IMR-90 (cell line): ENCODE data around the gene NFAT5. TPM values are rescaled to one million over a fixed set of nuclear protein-coding genes. Genes with fewer than 3 reads are reported as not detected.
A peak's percentile ranks its signal among the peaks of the same experiment; 100 is the strongest.

Source experiments
- ATAC-seq: fragments of 200-7000 bp; cut with Tn5 transposase; 2 replicates; pipeline ENCODE4 v1.9.1; 2020; ENCODE audit warnings: low read depth, mild to moderate bottlenecking, moderate library complexity
- BruUV-seq: library from RNA; stranded (reverse); fragments of 400-500 nt; replicated peaks from 2 replicates; lab custom pipeline; 2021; lab: Mats Ljungman, UMichigan
- CTCF ChIA-PET: fragments of 300-600 bp; formaldehyde crosslinking; extraction: SDS; loops from one replicate; lab custom pipeline; 2021; ENCODE audit warnings: antibody characterized with exemption; lab: Yijun Ruan, JAX
- POLR2A ChIA-PET: fragments of 300-600 bp; sonication (Branson Sonifier 250); formaldehyde crosslinking; loops from one replicate; lab custom pipeline; 2022; ENCODE audit warnings: antibody characterized with exemption; ENCODE audit not compliant: unreplicated experiment; lab: Charles Lee
- DNase-seq: peaks from one replicate; pipeline ENCODE4 v3.0.0; 2013
- H2AFZ ChIP-seq: replicated peaks from 2 replicates; pipeline ENCODE3; 2013; ENCODE audit warnings: low read length, mild to moderate bottlenecking; ENCODE audit not compliant: poor library complexity
- H2AK5ac ChIP-seq: 2 replicates; pipeline ENCODE4 v1.6.1; 2013; ENCODE audit warnings: low read depth, low read length, inconsistent platforms
- H2AK9ac ChIP-seq: replicated peaks from 2 replicates; pipeline ENCODE3; 2013; ENCODE audit warnings: mild to moderate bottlenecking, low read depth, low read length, moderate library complexity; ENCODE audit not compliant: poor library complexity
- H2BK120ac ChIP-seq: 2 replicates; pipeline ENCODE4 v1.6.1; 2013; ENCODE audit warnings: low read depth, low read length, inconsistent platforms
- H2BK15ac ChIP-seq: 3 replicates; pipeline ENCODE4 v1.6.1; 2013; ENCODE audit warnings: low read depth, low read length, inconsistent platforms
- H2BK20ac ChIP-seq: 2 replicates; pipeline ENCODE4 v1.6.1; 2013; ENCODE audit warnings: low read depth, mild to moderate bottlenecking, inconsistent platforms, low read length, moderate library complexity
- H2BK5ac ChIP-seq: 2 replicates; pipeline ENCODE4 v1.6.1; 2013; ENCODE audit warnings: mild to moderate bottlenecking, low read depth, low read length, inconsistent platforms; ENCODE audit not compliant: poor library complexity, severe bottlenecking
- H3K14ac ChIP-seq: replicated peaks from 2 replicates; pipeline ENCODE4 v1.6.1; 2013; ENCODE audit warnings: low read depth, low read length, inconsistent platforms
- H3K18ac ChIP-seq: 2 replicates; pipeline ENCODE4 v1.6.1; 2013; ENCODE audit warnings: low read depth, low read length, control low read depth
- H3K23ac ChIP-seq: 2 replicates; pipeline ENCODE4 v1.6.1; 2013; ENCODE audit warnings: low read depth, low read length, inconsistent platforms
- H3K27ac ChIP-seq: 2 replicates; pipeline ENCODE4 v1.5.1; 2013; ENCODE audit warnings: mild to moderate bottlenecking, control low read depth, low read length; ENCODE audit not compliant: insufficient read depth
- H3K27me3 ChIP-seq: 2 replicates; pipeline ENCODE4 v1.6.1; 2013; ENCODE audit warnings: low read length; ENCODE audit not compliant: control insufficient read depth, insufficient read depth
- H3K36me3 ChIP-seq: 2 replicates; pipeline ENCODE4 v1.6.1; 2013; ENCODE audit warnings: low read length, mixed read lengths; ENCODE audit not compliant: control insufficient read depth, insufficient read depth
- H3K4ac ChIP-seq: 2 replicates; pipeline ENCODE4 v1.6.1; 2013; ENCODE audit warnings: low read depth, low read length, inconsistent platforms
- H3K4me1 ChIP-seq: 2 replicates; pipeline ENCODE4 v1.6.1; 2013; ENCODE audit warnings: low read length, mixed read lengths; ENCODE audit not compliant: control insufficient read depth, insufficient read depth
- H3K4me2 ChIP-seq: 2 replicates; pipeline ENCODE4 v1.6.1; 2013; ENCODE audit warnings: low read depth, mild to moderate bottlenecking, control low read depth, low read length, moderate library complexity
- H3K4me3 ChIP-seq: 2 replicates; pipeline ENCODE4 v1.5.1; 2013; ENCODE audit warnings: low read depth, mild to moderate bottlenecking, control low read depth, low read length, moderate library complexity; ENCODE audit not compliant: insufficient read depth
- H3K56ac ChIP-seq: 2 replicates; pipeline ENCODE4 v1.6.1; 2013; ENCODE audit warnings: low read length, inconsistent platforms; ENCODE audit not compliant: insufficient read depth; ENCODE audit errors: extremely low read depth
- H3K79me1 ChIP-seq, 2 experiments: 2 replicates each; pipeline ENCODE4 v1.6.1; 2013; ENCODE audit warnings: low read length in 2 of 2, inconsistent platforms in 1 of 2, low read depth in 1 of 2
- H3K9ac ChIP-seq: 2 replicates; pipeline ENCODE4 v1.6.1; 2013; ENCODE audit warnings: low read depth, low read length, control low read depth
- H3K9me1 ChIP-seq: 2 replicates; pipeline ENCODE4 v1.6.1; 2013; ENCODE audit warnings: low read length, inconsistent platforms; ENCODE audit not compliant: insufficient read depth
- H3K9me3 ChIP-seq: 2 replicates; pipeline ENCODE4 v1.6.1; 2013; ENCODE audit warnings: low read length; ENCODE audit not compliant: control insufficient read depth, insufficient read depth
- H4K20me1 ChIP-seq: 2 replicates; pipeline ENCODE4 v1.6.1; 2013; ENCODE audit warnings: low read length, inconsistent platforms; ENCODE audit not compliant: insufficient read depth
- H4K5ac ChIP-seq: 2 replicates; pipeline ENCODE4 v1.6.1; 2013; ENCODE audit warnings: mild to moderate bottlenecking, low read depth, low read length, control low read depth
- H4K8ac ChIP-seq, 2 experiments: 2 replicates each; pipeline ENCODE4 v1.6.1; 2013; ENCODE audit warnings: low read depth in 2 of 2, low read length in 2 of 2, control low read depth in 1 of 2, inconsistent platforms in 1 of 2
- H4K91ac ChIP-seq: 2 replicates; pipeline ENCODE4 v1.6.1; 2013; ENCODE audit warnings: low read depth, low read length, inconsistent platforms; ENCODE audit not compliant: insufficient read depth
- CEBPB ChIP-seq: IDR thresholded peaks from 2 replicates; pipeline ENCODE4 v1.6.1; 2012; ENCODE audit warnings: low read depth, low read length, improper control_type of control experiment
- WGBS, 2 experiments: methylation state at CpG; one replicate each; pipeline versions ENCODE4 v1.1.5 to v1.1.7; 2013; ENCODE audit warnings: missing lambda C conversion rate in 2 of 2; ENCODE audit not compliant: insufficient read length in 1 of 2; ENCODE audit errors: extremely low coverage in 2 of 2; 5-methylcytosine and 5-hydroxymethylcytosine counted together
- dilution Hi-C: fragments of 300-500 bp; cut with HindIII; formaldehyde crosslinking; loops from one replicate; pipeline ENCODE4 v1.14.3; 2018; ENCODE audit warnings: low sequenced_read_pairs; ENCODE audit not compliant: unreplicated experiment
- in situ Hi-C: fragments of 300-500 bp; cut with MboI; formaldehyde crosslinking; loops from 3 replicates; pipeline ENCODE4 v1.14.3; 2019; ENCODE audit warnings: low sequenced_read_pairs, inconsistent platforms, mixed read lengths
- intact Hi-C: fragments of 100-400 bp; cut with micrococcal nuclease; formaldehyde crosslinking; loops from 2 replicates; pipeline ENCODE4 v1.10.0; 2022
- polyA plus RNA-seq, 3 experiments: library from polyadenylated mRNA; depleted of rRNA; stranded (reverse); fragments of >200 nt; gene quantifications; 2 replicates each; pipeline ENCODE4 v1.2.3, GENCODE V29; 2012; ENCODE audit warnings: low replicate concordance in 1 of 3
- total RNA-seq: library from RNA; depleted of rRNA; stranded (reverse); fragments of >200 nt; gene quantifications from 2 replicates; pipeline ENCODE4 v1.2.3, GENCODE V29; 2012

Gene NFAT5
- total and polyA plus RNA-seq, 2 of the 4 experiments (the other 2 are of a cell fraction) = 10.9 to 20.1 TPM

GRCh38 chr16:69537706-69538080, 28.1 kb upstream of the NFAT5 start:
- H3K27me3 ChIP-seq = no peaks in the 10 kb centered on the region
- DNase-seq = no peak
- H3K79me1 ChIP-seq = peaks cover 0 to 6% of the 10 kb centered on the region in 2 experiments; a peak in 1 of 4 replicates
- H3K14ac ChIP-seq = no peak overlapping the region
- POLR2A ChIA-PET = no interaction called here
- no CpG with 5 or more reads among the region's 2 CpGs for WGBS, 2 experiments
- no peak overlapping the region for H3K27ac ChIP-seq
- no peaks in the 10 kb centered on the region for H4K20me1 ChIP-seq
- H2BK15ac ChIP-seq = peak overlapping the region; percentile 7; the same call in 1 of the 3 replicates
- dilution Hi-C loops (no loop called here), intact Hi-C loops (no loop called here), in situ Hi-C loops (no loop called here)
- peaks cover 13% of the 10 kb centered on the region for H3K4me1 ChIP-seq
- H2BK20ac ChIP-seq = no peak overlapping the region
- no peak overlapping the region for H3K4me3 ChIP-seq
- H2BK5ac ChIP-seq = no peak overlapping the region
- BruUV-seq = no TSS peak
- H3K9me3 ChIP-seq = no peaks in the 10 kb centered on the region
- no peak overlapping the region; the same call in 1 of the 2 replicates for H2AK5ac ChIP-seq
- H3K9me1 ChIP-seq = peaks cover 13% of the 10 kb centered on the region
- no peak for ATAC-seq
- H4K8ac ChIP-seq = no peak overlapping the region
- no peak overlapping the region for H3K4ac ChIP-seq
- H2AFZ ChIP-seq = no peak overlapping the region
- CTCF ChIA-PET = no interaction called here
- H2BK120ac ChIP-seq = no peak overlapping the region
- H3K36me3 ChIP-seq = no peaks in the 10 kb centered on the region
- TF ChIP-seq CEBPB = no peak
- no peak overlapping the region for H3K56ac ChIP-seq
- no peak overlapping the region for H3K18ac ChIP-seq
- H4K91ac ChIP-seq = no peak overlapping the region
- no peak overlapping the region for H4K5ac ChIP-seq
- no peak overlapping the region for H3K4me2 ChIP-seq
- no peak overlapping the region for H2AK9ac ChIP-seq
- H3K23ac ChIP-seq = no peak overlapping the region
- H3K9ac ChIP-seq = no peak overlapping the region
